ENCODE measurements around the gene POU5F2. TPM values are rescaled to one million over a fixed set of nuclear protein-coding genes. Genes with fewer than 3 reads are reported as not detected.

Gene POU5F2
- total RNA-seq, 1 experiment from 2014 or later = 0.22 TPM

GRCh38 chr5:93715327-93715726 is 26.1 kb downstream of the POU5F2 start:
- no peak overlapping the region for H3K4me2 ChIP-seq (ENCODE audit: insufficient read depth, insufficient read length, low read length)
- H3T11ph ChIP-seq (ENCODE audit: low read length) = no peak overlapping the region
- no peak overlapping the region for H3K4ac ChIP-seq (ENCODE audit: low read depth, low read length)
- WGBS (ENCODE audit: extremely low coverage, insufficient read length, low lambda C conversion rate) = no CpG with 5 or more reads among the region's 2 CpGs
- no peak overlapping the region for H4K8ac ChIP-seq (replicated peaks; ENCODE audit: insufficient read length, low read depth, low read length)
- H3K36me3 Mint-ChIP-seq (ENCODE audit: insufficient read depth in 1 of 3, low read depth in 3 of 3) = no peaks in the 10 kb centered on the region
- no peaks in the 10 kb centered on the region for H3K79me1 ChIP-seq (ENCODE audit: insufficient read depth, low read depth, low read length, poor library complexity, severe bottlenecking)
- H3K9me3 ChIP-seq (ENCODE audit: control insufficient read depth, low read depth, low read length) = no peaks in the 10 kb centered on the region
- H4K5ac ChIP-seq (ENCODE audit: insufficient read length, low read depth, low read length) = no peak overlapping the region
- H3K27me3 Mint-ChIP-seq (ENCODE audit: low read depth) = no peaks in the 10 kb centered on the region
- H2BK12ac ChIP-seq (ENCODE audit: insufficient read length, low read depth, low read length) = no peak overlapping the region
- H2BK120ac ChIP-seq (ENCODE audit: low read depth, low read length, poor library complexity, severe bottlenecking) = no peak overlapping the region
- H3K23ac ChIP-seq (ENCODE audit: insufficient read length, low read depth, low read length) = no peak overlapping the region
- no peak overlapping the region for H2AK5ac ChIP-seq (ENCODE audit: insufficient read length, low read length)
- H3K4me1 Mint-ChIP-seq = peaks cover 3 to 5% of the 10 kb centered on the region in 2 experiments
- no peaks in the 10 kb centered on the region for H4K20me1 ChIP-seq (ENCODE audit: control insufficient read depth, insufficient read depth, insufficient read length)
- H3K14ac ChIP-seq (ENCODE audit: insufficient read depth, low read length) = no peak overlapping the region
- no peak overlapping the region for H3K56ac ChIP-seq (ENCODE audit: insufficient read length, low read depth, low read length)
- H4K91ac ChIP-seq (ENCODE audit: insufficient read length, low read depth, low read length) = no peak overlapping the region
- no peaks in the 10 kb centered on the region for H3K27me3 ChIP-seq (ENCODE audit: insufficient read depth, low read length)
- no peak overlapping the region for H2BK15ac ChIP-seq (ENCODE audit: low read depth, low read length)
- no peak overlapping the region for H3K4me3 Mint-ChIP-seq
- no peak for DNase-seq
- H3K23me2 ChIP-seq (ENCODE audit: insufficient read length, low read depth, low read length, poor library complexity, severe bottlenecking) = no peaks in the 10 kb centered on the region
- H3K4me1 ChIP-seq (ENCODE audit: insufficient read depth, low read length) = no peaks in the 10 kb centered on the region
- TF ChIP-seq, protein P1, sequence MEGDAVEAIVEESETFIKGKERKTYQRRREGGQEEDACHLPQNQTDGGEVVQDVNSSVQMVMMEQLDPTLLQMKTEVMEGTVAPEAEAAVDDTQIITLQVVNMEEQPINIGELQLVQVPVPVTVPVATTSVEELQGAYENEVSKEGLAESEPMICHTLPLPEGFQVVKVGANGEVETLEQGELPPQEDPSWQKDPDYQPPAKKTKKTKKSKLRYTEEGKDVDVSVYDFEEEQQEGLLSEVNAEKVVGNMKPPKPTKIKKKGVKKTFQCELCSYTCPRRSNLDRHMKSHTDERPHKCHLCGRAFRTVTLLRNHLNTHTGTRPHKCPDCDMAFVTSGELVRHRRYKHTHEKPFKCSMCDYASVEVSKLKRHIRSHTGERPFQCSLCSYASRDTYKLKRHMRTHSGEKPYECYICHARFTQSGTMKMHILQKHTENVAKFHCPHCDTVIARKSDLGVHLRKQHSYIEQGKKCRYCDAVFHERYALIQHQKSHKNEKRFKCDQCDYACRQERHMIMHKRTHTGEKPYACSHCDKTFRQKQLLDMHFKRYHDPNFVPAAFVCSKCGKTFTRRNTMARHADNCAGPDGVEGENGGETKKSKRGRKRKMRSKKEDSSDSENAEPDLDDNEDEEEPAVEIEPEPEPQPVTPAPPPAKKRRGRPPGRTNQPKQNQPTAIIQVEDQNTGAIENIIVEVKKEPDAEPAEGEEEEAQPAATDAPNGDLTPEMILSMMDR (conservative IDR thresholded peaks at IDR 0.05) = no peak
- H3K27ac ChIP-seq (ENCODE audit: insufficient read length, low read depth, low read length) = no peak overlapping the region
- no peaks in the 10 kb centered on the region for H3K79me2 ChIP-seq (ENCODE audit: insufficient read depth, low read length)
- no peak overlapping the region for H3K9ac ChIP-seq (ENCODE audit: extremely low read depth, insufficient read length, low read length)
- no peak overlapping the region for H2BK20ac ChIP-seq (ENCODE audit: low read depth, low read length, poor library complexity, severe bottlenecking)
- no peaks in the 10 kb centered on the region for H3K9me3 Mint-ChIP-seq
- no peak overlapping the region for H3K18ac ChIP-seq (ENCODE audit: insufficient read length, low read depth, low read length)
- H2AFZ ChIP-seq (ENCODE audit: low read length) = no peak overlapping the region
- no peak overlapping the region for H2BK5ac ChIP-seq (ENCODE audit: insufficient read length, low read length)
- no peak overlapping the region for H3K27ac Mint-ChIP-seq

All from H9 (cell line).